Inferior parietal cortex (tissue), 1 donor: ENCODE data around the gene GABRA4.

ENCODE experiments used
- DNase-seq: peaks from one replicate; pipeline ENCODE4 v3.0.0-alpha.2; 2016; ENCODE audit errors: extremely low spot score

The GABRA4 gene

GRCh38 chr4:46930891-46931290 lies 62.5 kb downstream of the GABRA4 start:
- DNase-seq = no peak

GRCh38 chr4:46927201-46927600 lies 66.2 kb downstream of the GABRA4 start:
- DNase-seq = no peak

GRCh38 chr4:46924789-46925529 lies 68.4 kb downstream of the GABRA4 start:
- DNase-seq = no peak

DNA sequence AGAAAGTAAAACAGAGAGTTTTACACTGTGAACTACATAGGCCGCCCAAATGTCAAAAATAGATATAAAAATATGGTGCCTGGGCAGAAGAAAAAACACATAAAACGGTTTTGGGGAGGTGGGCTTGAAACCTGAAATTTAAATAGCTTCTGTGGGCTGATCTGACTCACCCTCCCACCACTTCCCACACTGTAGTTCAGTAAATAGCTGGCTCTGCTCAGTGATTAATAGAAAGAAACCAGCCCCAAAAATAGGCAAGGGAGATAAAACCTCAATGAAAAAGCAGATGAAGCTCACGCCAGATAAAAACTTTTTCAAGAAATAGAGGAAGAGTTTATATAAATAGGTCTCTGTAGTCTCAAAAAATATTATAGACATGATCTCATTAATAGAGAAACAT lies 71.2 kb downstream of the GABRA4 start:
- no peak for DNase-seq

DNA sequence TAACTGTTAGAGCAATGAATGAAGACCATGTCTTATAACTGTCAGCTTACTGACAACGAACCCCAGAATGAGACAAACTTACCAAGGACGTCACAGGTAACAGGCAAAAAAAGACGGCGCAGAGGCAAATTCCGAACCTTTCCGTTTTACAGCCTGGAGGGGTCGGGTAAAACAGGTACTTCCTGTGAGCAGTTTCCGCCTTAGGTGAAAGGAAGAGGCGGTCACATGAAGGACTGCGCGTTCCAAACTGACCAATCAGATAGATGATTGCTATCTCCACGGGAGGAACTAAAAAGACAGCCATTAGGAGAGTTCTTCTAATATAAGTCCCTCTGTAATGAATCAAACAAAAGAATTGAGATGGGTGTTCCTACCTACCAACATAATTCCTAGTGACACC lies 84.3 kb downstream of the GABRA4 start, which contains the start of gene COX7B2:
COX7B2 (minus strand) TSS at position 168 of the 400 bp plus-strand sequence. CDS start 174,053 bp downstream, outside the sequence.
- DNase-seq = no peak

DNA sequence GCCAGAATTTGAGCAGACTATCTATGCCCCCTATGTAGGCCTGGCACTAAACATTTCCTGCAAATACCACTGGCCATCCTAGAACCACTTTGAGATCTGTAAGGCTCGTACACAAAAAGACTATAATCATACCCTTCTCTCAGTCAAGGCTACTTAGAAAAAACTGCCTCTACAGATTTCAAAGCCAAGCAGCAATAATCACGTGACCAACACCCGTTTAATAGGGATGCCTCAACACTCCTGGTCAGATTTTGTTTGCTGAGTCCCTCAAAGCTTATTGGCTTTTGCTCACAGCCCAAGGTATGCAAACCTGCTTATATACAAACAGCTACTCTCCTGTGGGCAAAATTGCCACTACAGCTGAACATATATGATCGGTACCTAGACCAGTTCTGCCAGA lies 85.2 kb downstream of the GABRA4 start:
- DNase-seq = no peak

DNA sequence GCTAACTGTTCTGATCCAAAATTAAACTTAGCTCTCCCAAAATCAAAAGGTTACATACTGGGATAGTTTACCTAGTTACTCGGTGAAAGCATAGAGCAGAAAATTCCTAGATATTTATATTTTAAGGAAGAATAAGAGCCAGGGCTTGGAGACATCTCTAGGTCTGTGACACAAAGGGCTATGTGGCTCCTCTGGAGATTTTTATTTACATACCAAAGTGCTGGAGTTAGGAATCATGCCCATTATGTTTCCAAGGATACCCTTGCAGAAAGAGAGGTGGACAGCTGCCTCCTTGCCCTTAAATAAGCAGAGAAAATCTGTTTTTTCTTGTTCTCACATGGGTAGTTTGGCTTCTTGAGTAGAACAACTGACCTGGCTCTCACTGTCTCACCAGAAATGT lies 93.3 kb downstream of the GABRA4 start:
- DNase-seq = no peak

DNA sequence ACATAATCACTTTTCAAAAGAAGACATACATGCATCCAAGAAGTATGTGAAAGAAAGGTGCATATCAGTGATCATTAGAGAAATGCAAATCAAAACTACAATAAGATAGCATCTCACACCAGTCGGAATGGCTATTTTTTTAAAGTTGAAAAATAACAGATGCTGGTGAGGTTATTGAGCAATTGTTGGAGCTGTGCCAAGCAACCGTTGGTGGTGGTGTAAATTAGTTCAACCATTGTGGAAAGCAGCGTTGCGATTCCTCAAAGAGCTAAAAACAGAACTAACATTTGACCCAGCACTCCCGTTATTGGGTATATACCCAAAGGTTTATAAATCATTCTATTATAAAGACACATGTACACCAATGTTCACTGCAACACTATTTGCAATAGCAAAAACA lies 98.6 kb downstream of the GABRA4 start:
- DNase-seq = no peak

DNA sequence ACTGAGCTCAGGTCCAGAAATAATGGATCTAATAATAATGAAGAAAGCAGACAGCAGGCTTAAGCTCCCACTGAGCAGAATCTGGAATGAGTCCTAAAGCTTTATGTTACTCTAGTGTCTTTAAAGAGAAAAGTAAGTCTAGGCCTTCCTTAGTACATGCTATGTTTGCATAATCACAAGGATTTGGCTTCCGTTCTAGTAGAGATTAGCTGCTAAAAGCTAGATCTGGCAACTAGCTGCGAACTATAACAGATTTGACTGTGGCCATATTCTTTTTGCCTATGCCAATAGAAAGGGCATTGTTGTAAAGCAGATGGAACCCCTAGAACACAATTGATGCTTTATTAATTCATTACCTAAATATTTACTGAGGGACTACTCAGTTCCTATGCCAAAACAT lies 103.3 kb downstream of the GABRA4 start:
- DNase-seq = no peak

DNA sequence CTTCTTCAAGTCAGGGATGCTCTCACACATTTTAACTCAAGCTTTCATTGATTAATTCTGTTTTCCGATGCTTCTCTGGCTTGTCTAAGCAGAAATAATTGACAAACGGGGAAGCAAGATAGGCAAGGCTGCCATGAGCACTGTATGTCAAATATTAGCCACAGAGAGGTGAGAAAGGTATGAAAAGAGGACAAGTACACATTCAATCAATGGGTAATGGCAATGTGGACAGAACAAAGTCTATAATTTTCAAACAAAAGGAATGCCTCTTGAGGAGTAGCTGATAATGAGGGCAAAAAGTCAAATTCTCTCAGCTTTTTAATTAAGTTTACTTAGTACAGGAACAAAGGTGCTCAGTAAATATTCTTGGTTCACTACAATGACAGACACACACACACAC lies 104.0 kb downstream of the GABRA4 start:
- no peak for DNase-seq

DNA sequence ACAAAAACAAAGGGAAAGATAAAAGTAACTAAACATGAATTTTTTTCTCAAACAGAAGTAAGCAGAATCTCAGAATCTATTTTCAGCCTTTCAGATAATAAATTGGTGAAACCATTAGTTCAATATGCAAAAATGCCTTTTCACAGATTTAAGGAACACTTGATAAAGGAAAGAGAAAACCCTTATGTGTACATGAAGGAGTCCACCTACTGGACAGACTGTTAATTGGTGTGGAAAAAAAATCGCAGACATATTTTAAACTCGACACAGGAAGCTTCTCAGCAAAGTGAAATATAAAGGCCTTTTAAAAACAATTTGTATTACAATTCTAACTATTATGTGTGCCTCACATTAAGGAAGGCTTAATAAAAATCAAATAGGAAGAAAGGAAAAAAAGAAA lies 106.7 kb downstream of the GABRA4 start:
- DNase-seq = peak; percentile 22

- DNase-seq = no peak
These were observed 114.7 kb downstream of the GABRA4 start for GRCh38 chr4:46878641-46879040.

GRCh38 chr4:46874811-46875210 lies 118.6 kb downstream of the GABRA4 start:
- no peak for DNase-seq

DNA sequence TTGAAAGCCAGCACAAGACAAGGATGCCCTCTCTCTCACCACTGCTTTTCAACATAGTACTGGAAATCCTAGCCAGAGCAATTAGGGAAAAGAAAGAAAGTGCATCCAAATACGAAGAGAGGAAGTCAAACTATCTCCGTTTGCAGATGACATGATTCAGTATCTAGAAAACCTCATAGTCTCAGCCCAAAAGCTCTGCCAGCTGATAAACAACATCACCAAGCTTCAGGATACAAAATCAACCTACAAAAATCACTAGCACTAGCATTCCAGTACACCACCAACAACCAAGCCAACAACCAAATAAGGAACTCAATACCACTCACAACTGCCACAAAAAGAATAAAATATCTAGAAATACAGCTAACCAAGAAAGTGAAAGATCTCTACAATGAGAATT lies 123.0 kb downstream of the GABRA4 start:
- DNase-seq = no peak
